ENCODE data around the gene MAP3K2. TPM values are rescaled to one million over a fixed set of nuclear protein-coding genes. Genes with fewer than 3 reads are reported as not detected.

The MAP3K2 gene
- total and polyA plus RNA-seq, 2 of the 8 experiments (the other 6 are each of a cell fraction or from before 2014, with no cell fraction given): 2.0 to 23.2 TPM

DNA sequence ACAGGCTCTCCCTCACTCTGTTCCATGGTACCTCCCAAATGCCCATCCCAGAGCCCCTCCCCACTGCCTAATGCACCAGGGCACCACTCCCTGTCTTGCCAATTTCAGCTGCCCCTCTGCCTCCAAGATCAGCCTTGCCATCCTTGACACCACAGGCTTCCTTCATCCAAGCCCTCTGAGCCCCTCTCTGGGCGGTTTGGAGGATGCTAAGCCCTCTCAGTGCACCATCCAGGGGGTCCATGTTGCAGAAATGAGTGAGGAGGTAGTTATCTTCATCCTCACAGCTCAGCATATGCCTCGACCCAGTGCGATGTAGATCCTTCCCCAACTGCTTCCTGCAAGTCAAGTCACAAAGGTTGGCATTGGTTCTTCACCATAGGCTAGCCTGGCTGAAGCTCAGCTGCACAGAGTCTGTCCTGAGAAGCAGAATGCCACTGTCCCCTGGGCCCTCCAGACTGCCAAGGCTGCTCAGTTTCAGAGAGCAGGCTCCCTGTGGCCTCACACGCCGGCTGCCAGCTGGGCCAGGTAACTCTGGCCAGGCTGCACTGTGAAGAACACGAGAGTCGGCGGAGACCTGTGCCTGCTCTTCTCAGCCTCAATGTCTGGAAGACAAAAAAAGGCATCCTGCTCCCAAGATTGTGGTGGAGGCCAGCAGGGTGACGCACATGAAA lies 9.9 kb upstream of the MAP3K2 start:
- H4K8ac ChIP-seq (ENCODE audit: extremely low read depth, insufficient read depth, low read length): peak overlapping the region; percentile 41; the same call in 1 of the 2 replicates
- H4K20me1 ChIP-seq (replicated peaks in 1 of 2; ENCODE audit: control insufficient read depth in 1 of 2, insufficient read depth in 2 of 2, low read length in 2 of 2): no peaks in the 10 kb centered on the region
- no peak overlapping the region for H2BK15ac ChIP-seq (ENCODE audit: low read length)
- no peak overlapping the region for H4K91ac ChIP-seq (replicated peaks; ENCODE audit: insufficient read length, low read length)
- ChIA-PET CTCF (ENCODE audit: partially characterized antibody) (interaction anchor here (0.6 to 7.1 kb wide), 5 partner anchors 10 to 56 kb away, joined by 3 to 60 read pairs (median 3); no protein-coding TSS in a partner anchor), POLR2A (ENCODE audit: partially characterized antibody) (interaction anchor here (0.6 kb wide), 1 partner anchor 333 kb away, joined by 3 read pairs; no protein-coding TSS in a partner anchor)
- H3K27me3 ChIP-seq (replicated peaks in 1 of 4; ENCODE audit: control insufficient read depth in 3 of 4, extremely low read depth in 1 of 4, insufficient read depth in 3 of 4, low read length in 3 of 4): no peaks in the 10 kb centered on the region
- FAIRE-seq: no peak
- H2BK5ac ChIP-seq (ENCODE audit: low read depth, low read length): no peak overlapping the region
- H2BK20ac ChIP-seq (ENCODE audit: low read length): no peak overlapping the region
- H3K9me3 ChIP-seq (ENCODE audit: insufficient read depth in 2 of 2, low read depth in 1 of 2, low read length in 1 of 2): 0 out of 4 replicates have a peak, but pooled peaks cover 0 to 3% of the 10 kb centered on the region in 2 experiments
- H3K36me3 ChIP-seq (ENCODE audit: control insufficient read depth in 2 of 4, insufficient read depth in 4 of 4, low read length in 3 of 4): no peaks in the 10 kb centered on the region
- H3K4ac ChIP-seq (replicated peaks; ENCODE audit: insufficient read length, low read depth, low read length): no peak overlapping the region
- no peak overlapping the region for H3K14ac ChIP-seq (ENCODE audit: insufficient read length)
- WGBS, 2 experiments (ENCODE audit: extremely low coverage in 1 of 2, insufficient coverage in 1 of 2, insufficient read length in 1 of 2, insufficient replicate concordance in 2 of 2, low coverage in 1 of 2, low lambda C conversion rate in 2 of 2, missing lambda C conversion rate in 1 of 2): 96% methylated on average over 9 of the region's 9 CpGs; no CpG with 5 or more reads in 1 of the 2 experiments
- H3K79me2 ChIP-seq (ENCODE audit: control insufficient read depth in 1 of 2, insufficient read depth in 2 of 2, low read length in 2 of 2): no peaks in the 10 kb centered on the region
- TF ChIP-seq ASH2L (IDR thresholded peaks at IDR 0.05; ENCODE audit: low read length) (no peak), SP4 (IDR thresholded peaks at IDR 0.05; ENCODE audit: low read length) (no peak), HDAC2 (IDR thresholded peaks at IDR 0.05; ENCODE audit: borderline replicate concordance in 1 of 2, low read depth in 2 of 2, low read length in 2 of 2) (no peak), KDM1A (IDR thresholded peaks at IDR 0.05; ENCODE audit: borderline replicate concordance, low read length) (no peak), TAF1 (IDR thresholded peaks at IDR 0.05; ENCODE audit: low read depth, low read length) (no peak), KDM4A (IDR thresholded peaks at IDR 0.05; ENCODE audit: low read depth, low read length, severe bottlenecking) (no peak), CHD2 (IDR thresholded peaks at IDR 0.05; ENCODE audit: low read length) (no peak), RNF2 (IDR thresholded peaks at IDR 0.05; ENCODE audit: borderline replicate concordance, low read depth, low read length, missing control alignments, poor library complexity, severe bottlenecking) (no peak)
- TF ChIP-seq, protein P1, sequence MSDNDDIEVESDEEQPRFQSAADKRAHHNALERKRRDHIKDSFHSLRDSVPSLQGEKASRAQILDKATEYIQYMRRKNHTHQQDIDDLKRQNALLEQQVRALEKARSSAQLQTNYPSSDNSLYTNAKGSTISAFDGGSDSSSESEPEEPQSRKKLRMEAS (IDR thresholded peaks at IDR 0.05): no peak
- no peak overlapping the region for H3K9ac ChIP-seq (replicated peaks in 1 of 4; ENCODE audit: extremely low read depth in 1 of 4, low read depth in 3 of 4, low read length in 3 of 4)
- H3K79me1 ChIP-seq (ENCODE audit: low read depth, low read length): no peaks in the 10 kb centered on the region
- no peak overlapping the region for H2AK5ac ChIP-seq (ENCODE audit: low read depth, low read length)
- no peaks in the 10 kb centered on the region for H3K23me2 ChIP-seq (ENCODE audit: low read depth, low read length)
- no peak overlapping the region for H3K23ac ChIP-seq (ENCODE audit: insufficient read length)
- no peak overlapping the region for H2AFZ ChIP-seq (ENCODE audit: low read length)
- H3K4me2 ChIP-seq (ENCODE audit: insufficient read depth in 1 of 2, low read depth in 2 of 2, low read length in 2 of 2): no peak overlapping the region
- 0 out of 2 replicates have a peak overlapping the region, but pooled peaks have one; percentile 2 for H2BK12ac ChIP-seq (ENCODE audit: low read depth, low read length)
- no peak overlapping the region for H2BK120ac ChIP-seq (replicated peaks; ENCODE audit: low read depth, low read length)
- no peak overlapping the region for H3K56ac ChIP-seq (replicated peaks; ENCODE audit: insufficient read length, low read depth, low read length)
- no peak overlapping the region for H3K27ac ChIP-seq (ENCODE audit: low read depth, low read length)
- no peak for DNase-seq (ENCODE audit: low read depth in 1 of 2, low spot score in 2 of 2)
- H3K18ac ChIP-seq (ENCODE audit: extremely low read depth, low read length): no peak overlapping the region
- H4K5ac ChIP-seq (ENCODE audit: insufficient read length, low read depth, low read length): no peak overlapping the region
- H3K4me1 ChIP-seq (replicated peaks in 1 of 4; ENCODE audit: control insufficient read depth in 3 of 4, insufficient read depth in 4 of 4, low read length in 3 of 4): peaks cover 0 to 4% (median 2%) of the 10 kb centered on the region in 4 experiments; a peak in 1 of 7 replicates
- H3K4me3 ChIP-seq (ENCODE audit: extremely low read depth in 1 of 4, insufficient read depth in 2 of 4, low read depth in 3 of 4, low read length in 4 of 4): no peak overlapping the region
